Hematopoietic multipotent progenitor cell treated with erythropoietin and hydrocortisone succinate and interleukin-3 and kit ligand, for 8 days (in vitro differentiated cells): Measurements from ENCODE around the gene RNF187.
A peak's percentile ranks its signal among the peaks of the same experiment; 100 is the strongest.

Experiments used
- DNase-seq: peaks from one replicate; pipeline ENCODE4 v3.0.0-alpha.2; 2015

The RNF187 gene

DNA sequence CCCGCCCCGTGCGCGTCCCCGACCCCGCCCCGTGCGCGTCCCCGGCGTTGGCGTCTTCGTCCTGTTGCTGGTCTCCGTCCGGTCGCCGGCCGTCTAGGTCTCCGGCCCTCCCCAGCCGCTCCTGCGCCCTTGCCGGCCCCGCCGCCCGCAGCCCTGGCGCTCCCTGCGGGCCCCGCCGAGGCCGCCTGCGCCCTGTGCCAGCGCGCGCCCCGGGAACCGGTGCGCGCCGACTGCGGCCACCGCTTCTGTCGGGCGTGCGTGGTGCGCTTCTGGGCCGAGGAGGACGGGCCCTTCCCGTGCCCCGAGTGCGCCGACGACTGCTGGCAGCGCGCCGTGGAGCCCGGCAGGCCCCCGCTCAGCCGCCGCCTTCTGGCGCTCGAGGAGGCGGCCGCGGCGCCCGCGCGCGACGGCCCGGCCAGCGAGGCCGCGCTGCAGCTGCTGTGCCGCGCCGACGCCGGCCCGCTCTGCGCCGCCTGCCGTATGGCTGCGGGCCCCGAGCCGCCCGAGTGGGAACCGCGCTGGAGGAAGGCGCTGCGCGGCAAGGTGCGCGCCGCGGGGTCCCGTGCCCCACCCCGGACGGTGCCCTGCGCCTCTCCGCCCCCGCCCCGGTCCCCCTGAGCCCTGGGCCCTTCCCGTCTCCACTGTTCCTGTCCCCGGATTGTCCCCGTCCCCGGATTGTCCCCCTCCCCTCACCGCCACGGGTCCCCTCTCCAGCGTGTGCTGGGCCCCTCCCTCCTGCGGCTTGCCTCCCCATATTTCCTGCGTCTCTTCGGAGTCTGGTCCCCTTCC, at the start of gene RNF187:
Gene RNF187, plus strand, starts transcription at position 47 of the 789 bp plus-strand sequence.
- DNase-seq, result no peak

DNA sequence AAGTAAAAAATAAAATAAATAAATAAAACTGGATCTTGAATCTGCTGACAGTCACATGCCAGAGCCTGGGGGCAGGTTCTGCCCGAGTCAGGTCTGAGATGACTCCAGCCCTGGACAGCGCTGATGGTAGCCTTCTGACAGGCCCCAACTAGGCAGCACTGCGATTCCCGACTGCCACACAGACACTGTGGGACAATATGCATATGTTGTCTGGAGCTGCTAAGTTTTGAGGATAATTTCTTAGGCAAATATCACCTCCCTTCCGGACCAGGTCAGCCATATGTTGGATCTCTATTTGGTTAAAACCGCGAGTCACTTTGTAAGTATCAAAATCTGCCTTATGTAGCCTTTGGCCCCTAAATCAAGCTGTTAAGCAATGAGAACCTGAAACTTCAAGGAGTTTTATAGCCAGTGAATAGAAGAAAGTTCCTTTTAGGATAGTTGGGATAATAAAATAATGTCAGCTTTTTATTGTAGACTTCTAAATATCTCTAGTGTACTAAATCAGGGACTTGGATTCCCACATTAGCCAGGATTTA, 49.7 kb upstream of the RNF187 start:
- no peak for DNase-seq

DNA sequence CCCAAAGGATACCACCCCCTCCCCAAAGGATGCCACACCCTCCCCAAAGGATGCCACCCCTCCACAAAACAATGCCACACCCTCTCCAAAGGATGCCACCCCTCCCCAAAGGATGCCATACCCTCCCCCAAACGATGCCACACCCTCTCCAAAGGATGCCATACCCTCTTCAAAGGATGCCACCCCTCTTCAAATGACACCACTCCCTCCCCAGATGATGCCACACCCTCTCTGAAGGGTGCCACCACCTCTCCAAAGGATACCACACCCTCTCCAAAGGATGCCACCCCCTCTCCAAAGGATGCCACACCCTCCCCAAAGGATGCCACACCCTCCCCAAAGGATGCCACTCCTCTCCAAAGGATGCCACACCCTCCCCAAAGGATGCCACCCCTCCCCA, 48.9 kb upstream of the RNF187 start:
- DNase-seq, result peak; percentile 49

DNA sequence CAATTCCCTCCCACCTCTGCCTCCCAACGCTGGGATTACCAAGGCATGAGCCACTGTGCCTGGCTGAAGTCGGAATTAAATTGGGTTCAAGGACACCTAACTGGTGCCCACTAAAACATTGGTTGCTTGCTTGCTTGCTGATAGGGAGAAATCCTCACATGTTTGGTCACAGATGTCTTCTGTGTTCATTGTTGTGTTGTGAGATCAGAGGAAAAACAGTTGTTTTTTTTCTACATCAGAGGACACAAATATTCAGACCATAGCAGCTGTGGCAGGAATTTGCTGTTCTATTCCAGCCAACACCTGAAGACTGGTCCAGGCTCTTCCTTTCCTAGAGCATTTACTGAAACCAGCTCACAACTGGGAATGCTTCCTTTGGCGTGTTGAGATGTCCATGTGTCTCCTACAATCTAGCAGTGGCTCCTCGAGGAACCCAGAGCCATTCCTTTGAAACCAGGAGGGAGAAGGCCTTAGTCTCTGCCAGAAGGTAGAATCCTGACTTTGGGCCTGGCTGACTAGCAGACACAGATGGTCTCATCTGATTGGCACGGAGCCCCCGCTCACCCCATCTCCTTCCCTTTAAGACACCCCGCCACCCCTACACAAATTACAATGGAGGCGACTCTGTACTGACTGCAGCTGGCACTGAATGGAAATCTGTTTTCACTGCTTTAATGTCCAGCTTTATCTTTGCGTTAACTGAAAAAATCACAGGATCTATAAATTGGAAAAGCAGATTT, 46.3 kb upstream of the RNF187 start:
- DNase-seq, result no peak

DNA sequence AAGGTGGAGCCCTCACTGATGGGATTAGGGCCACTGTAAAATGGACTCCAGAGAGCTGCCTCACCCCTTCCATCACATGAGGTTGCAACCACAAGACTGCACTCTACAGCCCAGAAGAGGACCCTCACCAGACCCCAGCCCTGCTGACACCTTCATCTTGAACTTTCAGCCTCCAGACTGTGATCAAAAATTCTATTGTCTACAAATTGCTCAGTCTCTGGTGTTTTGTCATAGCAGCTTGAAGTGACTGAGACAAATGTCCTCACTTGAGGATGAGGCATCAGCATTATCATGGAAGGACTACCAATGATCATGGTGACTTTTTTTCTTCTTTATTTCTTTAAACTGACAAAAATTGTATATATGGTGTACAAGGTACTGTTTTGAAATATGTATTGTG, 43.8 kb upstream of the RNF187 start:
- DNase-seq, result no peak

DNA sequence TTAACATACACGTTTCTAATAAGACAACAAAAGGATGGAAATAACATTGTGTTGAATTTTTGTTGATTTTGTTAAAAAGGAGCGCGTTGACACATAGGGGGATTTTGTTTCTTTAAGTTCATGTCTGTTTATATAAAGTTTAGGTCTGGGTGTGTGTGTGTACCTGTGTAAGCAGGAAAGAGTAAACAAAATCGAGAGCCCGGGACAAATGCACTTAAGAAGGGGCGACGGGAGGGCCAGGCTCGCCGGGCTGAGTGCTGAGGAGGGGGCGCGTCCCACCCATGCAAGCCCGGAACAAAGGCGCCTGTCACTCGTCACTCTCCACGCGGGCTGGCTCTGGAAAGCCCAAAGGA, 41.7 kb upstream of the RNF187 start:
- DNase-seq, result no peak

DNA sequence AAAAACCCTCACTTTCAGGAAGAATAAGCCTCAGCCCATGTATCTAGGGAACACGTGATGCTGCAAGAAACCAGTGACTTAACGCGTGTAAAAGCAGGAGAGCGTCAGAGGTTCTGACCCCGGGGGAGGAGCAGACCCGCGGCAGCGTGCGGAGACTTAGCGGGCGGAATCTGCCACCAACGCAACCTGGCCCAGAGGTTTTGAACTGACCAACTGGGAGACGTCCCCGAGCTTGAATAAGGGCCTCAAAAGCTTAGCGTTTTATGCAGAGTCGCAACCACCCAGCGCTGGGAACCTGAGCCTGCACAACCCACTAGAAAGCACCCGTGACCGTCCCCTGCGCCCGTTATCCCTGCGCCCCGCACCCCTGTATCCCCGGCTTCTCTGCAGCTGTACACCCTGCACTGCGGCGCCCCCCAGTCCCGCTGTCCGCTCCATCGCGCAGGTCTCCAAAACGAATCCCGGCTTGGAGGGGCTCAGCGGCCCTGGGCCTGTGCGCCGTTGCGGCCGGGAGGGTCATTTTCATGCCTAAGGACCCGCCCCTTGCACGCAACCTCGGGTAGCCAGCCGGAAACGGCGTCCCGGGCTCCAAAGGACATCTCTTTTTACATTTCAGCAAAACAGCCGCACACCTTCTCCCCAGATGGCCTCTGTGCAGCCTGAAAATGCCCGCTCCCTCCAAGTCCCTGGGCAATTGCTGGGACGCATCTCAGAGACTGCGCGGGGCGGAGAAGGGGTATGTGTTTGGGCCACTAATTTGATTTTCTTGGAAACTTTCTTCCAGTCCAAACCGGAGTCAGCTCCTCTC, 41.1 kb upstream of the RNF187 start:
- DNase-seq, result peak; percentile 74

DNA sequence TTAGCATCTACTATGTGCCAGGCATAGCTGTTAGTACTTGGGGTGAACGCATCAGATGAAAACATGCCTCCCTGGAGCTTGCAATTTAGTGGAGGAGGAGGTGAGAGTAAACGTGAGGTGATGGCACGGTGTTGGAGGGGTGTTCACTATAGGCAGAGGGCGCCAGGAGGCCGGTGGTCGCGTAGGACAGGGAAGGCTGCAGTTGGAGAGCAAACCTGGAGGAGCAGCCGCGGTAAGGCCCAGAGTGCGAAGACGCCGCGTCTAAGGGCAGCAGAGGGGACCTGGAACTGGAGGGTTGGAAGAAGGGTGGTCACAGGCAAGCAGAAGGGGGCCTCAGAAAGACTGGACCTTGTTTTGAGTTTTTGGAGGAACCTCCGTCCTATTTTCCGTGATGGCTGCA, 40.3 kb upstream of the RNF187 start:
- DNase-seq, result no peak

DNA sequence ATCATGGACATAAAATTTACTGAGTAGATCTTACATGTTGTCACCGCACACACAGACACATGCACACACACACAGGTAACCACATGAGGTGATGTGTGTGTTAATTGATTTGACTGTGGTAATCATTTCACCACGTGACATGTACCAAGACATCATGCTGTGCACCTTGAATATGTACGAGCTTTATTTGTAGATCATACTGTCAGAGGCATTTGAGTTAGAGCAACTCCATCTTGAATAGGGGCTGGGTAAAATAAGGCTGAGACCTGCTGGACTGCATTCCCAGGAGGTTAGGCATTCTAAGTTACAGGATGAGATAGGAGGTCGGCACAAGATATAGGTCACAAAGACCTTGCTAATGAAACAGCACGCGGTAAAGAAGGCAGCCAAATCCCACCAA, 38.8 kb upstream of the RNF187 start:
- no peak for DNase-seq

DNA sequence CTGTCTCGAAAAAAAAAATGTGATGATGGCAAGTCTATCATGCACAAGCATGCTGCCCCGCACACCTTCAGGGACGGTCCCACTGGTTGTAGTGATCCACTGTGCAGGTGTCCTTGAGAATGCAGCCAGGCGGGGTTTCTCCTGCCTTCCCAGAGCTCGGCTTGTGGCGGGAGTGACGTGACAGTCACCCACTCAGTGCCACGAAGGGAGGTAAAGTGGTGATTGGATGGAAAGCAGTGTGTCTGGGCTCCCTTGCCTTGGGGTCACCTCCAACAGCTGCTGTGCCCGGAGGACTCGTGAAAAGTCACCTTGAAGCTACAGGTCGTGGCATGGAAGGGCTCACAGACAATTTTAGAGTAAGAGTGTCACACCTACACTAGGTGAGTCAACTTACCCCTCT, 37.0 kb upstream of the RNF187 start:
- DNase-seq, result no peak

DNA sequence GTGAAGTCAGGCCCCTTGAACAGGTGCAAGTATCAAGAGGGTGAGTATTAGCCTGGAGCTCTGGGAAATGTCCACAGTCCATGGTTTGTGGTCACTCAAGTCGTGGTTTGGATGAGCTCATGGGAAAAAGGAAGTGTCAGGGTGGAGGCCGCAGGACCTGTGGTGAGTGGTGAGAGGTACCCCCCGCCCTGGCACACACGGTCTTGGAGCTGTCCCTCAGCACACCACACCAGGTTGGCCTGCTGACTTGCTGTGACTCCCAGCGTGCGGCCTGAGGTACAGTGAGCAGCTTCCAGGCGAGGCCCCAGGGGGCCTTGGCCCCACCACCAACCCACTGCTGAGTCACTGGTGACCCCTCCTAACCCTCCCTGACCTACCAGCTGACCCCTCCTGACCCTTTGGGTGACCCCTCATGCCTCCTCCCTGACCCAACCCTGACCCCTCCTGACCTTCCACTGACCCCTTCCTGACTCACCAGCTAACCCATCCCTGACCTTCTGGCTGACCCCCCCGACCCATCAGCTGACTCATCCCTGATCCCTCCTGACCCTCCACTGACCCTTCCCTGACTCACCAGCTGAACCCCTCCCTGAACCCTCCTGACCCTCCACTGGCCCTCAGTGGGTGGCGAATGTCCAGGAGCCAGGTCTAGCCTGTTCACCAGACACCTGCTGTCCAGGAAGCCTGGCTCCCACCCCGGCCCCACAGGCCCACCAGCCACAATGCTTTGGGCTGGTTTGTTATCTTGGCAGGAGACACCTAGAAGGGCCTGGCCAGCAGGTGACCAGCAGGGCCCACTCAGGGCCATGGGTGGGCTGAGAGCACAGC, 34.8 kb upstream of the RNF187 start:
- DNase-seq, result no peak

DNA sequence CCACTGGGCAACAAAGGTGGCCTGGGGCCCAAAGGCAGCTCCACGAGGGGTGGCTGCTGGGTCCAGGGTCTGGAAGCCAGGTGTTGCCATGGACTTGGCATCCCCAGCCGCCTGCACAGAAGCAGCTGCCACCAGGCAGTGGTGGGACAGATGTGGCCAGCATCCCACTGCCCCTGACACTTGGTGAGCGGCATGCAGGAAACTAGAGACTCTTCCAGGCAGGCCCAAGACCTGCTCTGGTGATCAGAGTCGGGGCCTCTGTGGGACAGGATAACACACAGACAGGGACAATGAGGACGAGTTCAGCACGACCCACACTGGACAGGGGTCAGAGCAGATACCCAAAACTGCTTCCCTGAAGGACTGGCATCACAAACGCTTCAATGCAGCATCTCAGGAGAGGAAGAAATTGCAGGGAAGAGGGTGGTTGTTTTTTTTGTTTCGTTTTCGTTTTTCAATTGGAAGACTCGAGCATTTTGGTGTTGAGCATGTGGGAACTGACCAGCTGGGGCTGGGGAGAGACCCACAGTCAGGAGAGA, 34.1 kb upstream of the RNF187 start:
- no peak for DNase-seq

DNA sequence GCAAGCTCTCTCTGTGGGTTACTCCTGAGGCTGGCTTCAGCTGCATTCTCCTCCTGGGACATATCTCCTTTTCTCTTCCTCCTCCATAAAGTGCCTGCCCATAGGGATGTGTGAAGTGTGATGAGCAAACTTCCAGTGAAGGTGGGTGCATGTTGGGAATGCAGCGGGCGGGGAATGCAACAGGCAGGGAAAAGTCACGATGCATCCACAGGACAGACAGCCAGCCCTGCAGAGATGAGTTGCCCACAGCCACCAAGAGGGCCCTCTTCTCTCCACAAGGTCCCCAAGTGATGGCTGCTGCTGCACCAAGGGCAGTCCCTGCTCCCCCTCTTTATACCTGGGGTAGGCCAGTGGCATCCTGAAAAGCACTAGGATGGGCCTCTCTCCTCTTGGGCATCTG, 33.6 kb upstream of the RNF187 start:
- DNase-seq, result no peak

DNA sequence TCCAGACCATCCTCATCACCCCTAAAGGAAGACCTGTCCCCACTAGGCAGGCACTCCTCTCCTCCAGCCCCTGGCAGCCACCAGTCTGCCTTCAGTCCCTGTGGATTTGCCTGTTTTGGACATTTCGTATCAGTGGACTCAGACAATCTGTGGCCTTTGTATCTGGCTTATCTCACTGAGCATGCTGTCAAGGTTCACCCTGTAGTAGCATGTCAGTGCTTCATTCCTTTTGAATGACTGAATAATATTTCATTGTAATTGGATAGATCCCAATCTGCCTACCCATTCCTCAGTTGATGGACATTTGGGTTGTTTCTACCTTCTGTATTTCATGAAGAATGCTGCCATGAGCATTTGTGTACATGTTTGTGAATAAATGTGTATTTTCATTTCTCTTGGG, 32.9 kb upstream of the RNF187 start:
- DNase-seq, result peak; percentile 36

DNA sequence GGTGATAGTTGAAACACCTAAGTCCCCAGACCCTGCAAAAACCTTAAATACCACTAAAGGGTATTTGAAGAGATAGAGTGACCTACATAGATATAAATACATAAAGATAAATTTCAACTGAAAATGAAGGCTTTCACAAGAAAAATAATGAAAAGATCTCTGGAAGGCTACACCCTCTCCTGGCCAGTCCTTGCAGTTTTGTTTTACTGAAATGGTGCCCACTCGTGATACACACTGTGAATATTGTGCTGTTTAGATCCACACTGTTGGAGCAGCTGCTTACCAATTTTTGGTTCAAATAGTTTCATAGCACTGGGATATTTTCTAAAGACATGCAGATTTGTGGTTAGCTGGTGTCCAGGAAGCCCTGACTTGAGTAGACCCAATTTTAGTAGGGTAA, 31.5 kb upstream of the RNF187 start:
- DNase-seq, result peak; percentile 58

DNA sequence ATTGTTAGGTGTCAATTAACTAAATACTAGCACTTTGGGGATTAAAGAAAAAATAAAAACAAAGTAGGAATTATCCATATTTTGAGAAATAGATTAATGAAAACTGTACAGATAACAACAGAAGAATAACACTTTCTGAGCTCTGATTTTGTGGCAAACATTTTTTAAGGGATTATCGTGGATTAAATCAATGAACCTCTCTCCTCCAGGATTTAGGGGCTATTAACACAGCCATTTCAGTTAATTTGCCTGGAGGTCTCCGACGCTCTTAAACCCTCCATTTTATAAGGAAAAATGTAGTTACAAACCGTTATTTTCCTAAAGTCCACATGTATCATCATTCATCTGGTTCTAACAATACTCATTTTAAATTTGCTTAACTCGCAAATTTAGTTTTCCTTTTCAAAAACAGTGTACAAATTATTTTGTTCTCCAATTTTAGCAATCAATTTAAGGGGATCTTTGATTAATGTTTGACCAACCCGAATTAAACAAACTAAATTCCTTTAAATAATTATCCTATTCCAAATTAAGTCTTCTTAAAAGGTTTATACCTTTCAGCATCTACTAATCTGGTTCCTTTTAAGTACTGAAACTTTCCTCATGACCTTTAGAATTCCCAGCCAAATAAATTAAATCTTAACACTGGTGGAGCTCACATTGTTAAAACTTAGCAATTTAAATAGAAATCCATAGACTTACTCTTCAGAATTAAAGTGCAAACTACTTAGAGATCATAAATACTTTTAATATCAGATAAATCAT, 30.7 kb upstream of the RNF187 start:
- DNase-seq, result peak; percentile 9

DNA sequence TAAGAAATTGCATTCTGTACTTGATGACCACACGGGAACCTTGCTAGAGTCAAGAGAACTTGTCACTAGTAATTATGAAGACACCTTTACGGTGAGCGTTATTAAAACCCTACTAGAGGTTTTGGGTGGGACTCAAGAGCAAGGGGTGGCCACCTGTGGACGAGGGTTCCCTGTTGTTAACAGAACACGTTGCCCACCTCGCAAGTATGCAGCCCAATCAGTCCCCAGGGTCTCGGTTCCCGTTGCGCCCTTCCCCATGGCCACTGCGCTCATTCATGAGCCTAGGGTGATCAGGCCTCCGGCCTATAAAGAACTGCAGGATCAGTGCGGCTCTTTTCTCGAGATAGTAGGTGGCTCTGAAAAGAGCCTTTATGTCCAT, 30.2 kb upstream of the RNF187 start:
- DNase-seq, result no peak

DNA sequence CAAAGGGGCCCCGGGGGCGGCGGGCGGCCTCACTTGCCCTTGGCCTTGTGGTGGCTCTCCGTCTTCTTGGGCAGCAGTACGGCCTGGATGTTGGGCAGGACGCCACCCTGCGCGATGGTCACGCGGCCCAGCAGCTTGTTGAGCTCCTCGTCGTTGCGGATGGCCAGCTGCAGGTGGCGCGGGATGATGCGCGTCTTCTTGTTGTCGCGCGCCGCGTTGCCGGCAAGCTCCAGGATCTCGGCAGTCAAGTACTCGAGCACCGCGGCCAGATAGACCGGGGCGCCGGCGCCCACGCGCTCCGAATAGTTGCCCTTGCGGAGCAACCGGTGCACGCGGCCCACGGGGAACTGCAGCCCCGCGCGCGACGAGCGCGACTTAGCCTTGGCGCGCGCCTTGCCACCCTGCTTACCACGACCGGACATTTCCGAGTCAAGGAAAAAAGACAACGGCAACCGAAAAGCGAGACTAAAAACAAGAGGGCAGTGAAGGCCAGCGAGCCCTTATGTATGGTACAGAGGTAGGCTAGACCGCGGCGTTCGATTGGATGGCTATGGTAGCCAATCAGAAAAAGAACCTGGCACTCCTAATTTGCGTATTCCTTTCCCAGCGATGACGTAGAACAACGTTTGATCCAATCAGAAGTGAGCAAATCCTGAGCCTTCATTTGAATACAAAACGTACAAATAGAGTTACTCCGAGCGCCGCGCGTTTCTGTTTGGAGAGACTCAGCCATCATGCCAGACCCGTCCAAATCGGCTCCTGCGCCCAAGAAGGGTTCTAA, 29.6 kb upstream of the RNF187 start:
- DNase-seq, result peak; percentile 100

DNA sequence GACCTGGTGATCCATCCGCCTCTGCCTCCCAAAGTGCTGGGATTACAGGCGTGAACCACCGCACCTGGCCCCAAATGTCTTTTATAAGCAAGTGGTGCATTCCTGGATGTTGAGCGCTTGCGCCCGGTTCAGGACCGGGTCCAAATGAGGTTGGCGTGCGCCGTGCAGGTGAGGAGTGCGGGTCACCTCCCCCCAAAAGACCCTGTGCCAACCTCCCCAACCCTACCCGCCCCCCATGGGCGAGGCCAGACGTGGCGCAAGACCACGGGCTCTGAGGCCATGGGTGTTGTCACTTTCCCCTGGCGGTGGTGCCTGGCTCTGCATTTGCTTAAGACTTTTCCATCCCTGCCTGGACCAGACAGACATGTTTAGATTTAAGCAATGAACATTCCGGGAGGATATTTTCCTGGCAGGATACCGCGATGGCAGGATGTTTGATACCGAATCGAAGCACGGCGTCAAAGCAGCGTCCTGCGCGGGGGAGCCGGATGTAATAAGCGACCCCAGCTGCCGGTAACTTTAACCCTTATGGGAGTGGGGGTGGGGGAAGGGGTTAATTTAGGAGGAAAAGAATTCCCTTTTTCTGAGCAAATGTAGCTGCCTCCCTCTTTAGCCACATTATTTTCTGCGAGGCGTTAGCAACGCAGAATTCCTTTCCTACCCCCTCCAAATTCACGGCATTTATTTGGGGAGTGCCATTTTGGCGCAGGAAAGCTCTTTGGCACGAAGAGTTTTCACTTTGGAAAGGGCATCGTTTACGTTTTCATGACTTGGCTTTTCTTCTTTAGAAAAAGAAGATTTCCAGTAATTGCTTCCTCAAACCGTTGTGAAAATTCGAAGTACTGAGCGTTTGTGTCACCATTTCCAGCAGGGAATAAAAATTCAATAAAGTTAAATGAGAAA, 27.8 kb upstream of the RNF187 start:
- DNase-seq, result peak; percentile 86

DNA sequence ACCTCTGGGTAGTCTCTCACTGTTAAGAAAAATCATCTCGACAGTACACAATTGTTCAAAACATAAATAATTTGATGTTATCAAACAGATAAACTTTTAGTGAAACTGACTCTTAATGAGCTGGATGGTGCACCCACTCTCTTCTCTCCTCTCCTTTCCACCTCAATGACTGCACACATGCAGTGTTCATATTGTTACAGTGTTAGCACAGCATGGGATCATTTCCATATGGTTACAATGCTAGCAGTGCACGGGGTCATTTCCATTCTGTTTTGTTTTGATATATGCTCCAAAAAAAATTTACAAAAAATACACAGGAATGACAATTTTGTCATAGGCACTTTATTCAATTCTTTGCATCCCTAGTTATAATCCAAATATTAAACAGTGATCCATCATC, 26.4 kb upstream of the RNF187 start:
- no peak for DNase-seq
